H9 (cell line): ENCODE results near the gene ERRFI1. TPM values are rescaled to one million over a fixed set of nuclear protein-coding genes. Genes with fewer than 3 reads are reported as not detected.

Experiments used
- DNase-seq: peaks from one replicate; pipeline ENCODE4 v3.0.0-alpha.2; 2017
- H2AFZ ChIP-seq: one replicate; pipeline ENCODE4 v1.6.1; 2013; ENCODE audit warnings: mild to moderate bottlenecking, low read length, control low read depth, moderate library complexity
- H2AK5ac ChIP-seq: 2 replicates; pipeline ENCODE4 v1.6.1; 2013; ENCODE audit warnings: low read length, control low read depth, mixed read lengths; ENCODE audit not compliant: insufficient read length
- H2BK120ac ChIP-seq: one replicate; pipeline ENCODE4 v1.6.1; 2013; ENCODE audit warnings: low read depth, mild to moderate bottlenecking, low read length, control low read depth, inconsistent platforms; ENCODE audit not compliant: poor library complexity, severe bottlenecking
- H2BK12ac ChIP-seq: 2 replicates; pipeline ENCODE4 v1.6.1; 2013; ENCODE audit warnings: low read length, control low read depth, mixed read lengths, low read depth; ENCODE audit not compliant: insufficient read length
- H2BK15ac ChIP-seq: 2 replicates; pipeline ENCODE4 v1.6.1; 2013; ENCODE audit warnings: low read depth, low read length, control low read depth
- H2BK20ac ChIP-seq: one replicate; pipeline ENCODE4 v1.6.1; 2013; ENCODE audit warnings: low read depth, mild to moderate bottlenecking, low read length, control low read depth, inconsistent platforms; ENCODE audit not compliant: poor library complexity, severe bottlenecking
- H2BK5ac ChIP-seq: 2 replicates; pipeline ENCODE4 v1.6.1; 2013; ENCODE audit warnings: low read length, control low read depth, mixed read lengths; ENCODE audit not compliant: insufficient read length
- H3K14ac ChIP-seq: 2 replicates; pipeline ENCODE4 v1.6.1; 2013; ENCODE audit warnings: low read length, control low read depth; ENCODE audit not compliant: insufficient read depth
- H3K18ac ChIP-seq: 2 replicates; pipeline ENCODE4 v1.6.1; 2013; ENCODE audit warnings: low read depth, mild to moderate bottlenecking, mixed read lengths, low read length, control low read depth; ENCODE audit not compliant: insufficient read length
- H3K23ac ChIP-seq: 2 replicates; pipeline ENCODE4 v1.6.1; 2013; ENCODE audit warnings: low read length, control low read depth, mixed read lengths, low read depth; ENCODE audit not compliant: insufficient read length
- H3K23me2 ChIP-seq: 2 replicates; pipeline ENCODE4 v1.6.1; 2013; ENCODE audit warnings: low read depth, mild to moderate bottlenecking, mixed read lengths, low read length, control low read depth; ENCODE audit not compliant: insufficient read length, poor library complexity, severe bottlenecking
- H3K27ac ChIP-seq: 2 replicates; pipeline ENCODE4 v1.5.1; 2013; ENCODE audit warnings: low read length, control low read depth, mixed read lengths, low read depth; ENCODE audit not compliant: insufficient read length
- H3K27me3 ChIP-seq: 2 replicates; pipeline ENCODE4 v1.6.1; 2013; ENCODE audit warnings: low read length, control low read depth, inconsistent platforms; ENCODE audit not compliant: insufficient read depth
- H3K4ac ChIP-seq: 2 replicates; pipeline ENCODE4 v1.6.1; 2013; ENCODE audit warnings: low read depth, mild to moderate bottlenecking, control low read depth, inconsistent platforms, low read length, moderate library complexity
- H3K4me1 ChIP-seq: 2 replicates; pipeline ENCODE4 v1.6.1; 2013; ENCODE audit warnings: low read length, control low read depth, inconsistent platforms; ENCODE audit not compliant: insufficient read depth
- H3K4me2 ChIP-seq: 2 replicates; pipeline ENCODE4 v1.6.1; 2013; ENCODE audit warnings: low read length, control low read depth, mixed read lengths; ENCODE audit not compliant: insufficient read length, insufficient read depth
- H3K56ac ChIP-seq: 2 replicates; pipeline ENCODE4 v1.6.1; 2013; ENCODE audit warnings: low read depth, mild to moderate bottlenecking, mixed read lengths, low read length, control low read depth; ENCODE audit not compliant: insufficient read length
- H3K79me1 ChIP-seq: 2 replicates; pipeline ENCODE4 v1.6.1; 2013; ENCODE audit warnings: low read depth, mild to moderate bottlenecking, moderate library complexity, low read length, control low read depth, inconsistent platforms; ENCODE audit not compliant: insufficient read depth, poor library complexity, severe bottlenecking
- H3K79me2 ChIP-seq: 2 replicates; pipeline ENCODE4 v1.6.1; 2013; ENCODE audit warnings: low read length, control low read depth, inconsistent platforms; ENCODE audit not compliant: insufficient read depth
- H3K9ac ChIP-seq: 2 replicates; pipeline ENCODE4 v1.6.1; 2013; ENCODE audit warnings: low read length, control low read depth, mixed read lengths; ENCODE audit not compliant: insufficient read length; ENCODE audit errors: extremely low read depth
- H3K9me3 ChIP-seq: one replicate; pipeline ENCODE4 v1.6.1; 2013; ENCODE audit warnings: low read depth, low read length, inconsistent platforms; ENCODE audit not compliant: control insufficient read depth
- H3T11ph ChIP-seq: one replicate; pipeline ENCODE4 v1.6.1; 2013; ENCODE audit warnings: mild to moderate bottlenecking, low read length, control low read depth, inconsistent platforms
- H4K20me1 ChIP-seq: one replicate; pipeline ENCODE4 v1.6.1; 2013; ENCODE audit not compliant: control insufficient read depth, insufficient read length, insufficient read depth
- H4K5ac ChIP-seq: 2 replicates; pipeline ENCODE4 v1.6.1; 2013; ENCODE audit warnings: low read depth, mild to moderate bottlenecking, mixed read lengths, low read length, control low read depth; ENCODE audit not compliant: insufficient read length
- H4K8ac ChIP-seq: replicated peaks from 2 replicates; pipeline ENCODE4 v1.6.1; 2013; ENCODE audit warnings: low read length, control low read depth, mixed read lengths, low read depth; ENCODE audit not compliant: insufficient read length
- H4K91ac ChIP-seq: 2 replicates; pipeline ENCODE4 v1.6.1; 2013; ENCODE audit warnings: low read depth, mild to moderate bottlenecking, moderate library complexity, mixed read lengths, low read length, control low read depth; ENCODE audit not compliant: insufficient read length
- H3K27ac Mint-ChIP-seq, 3 experiments: 2 replicates in 2 of 3; 3 replicates in 1 of 3; pipeline ENCODE4 v1.8.0; 2020 to 2021; ENCODE audit warnings: mixed read lengths in 3 of 3, mild to moderate bottlenecking in 1 of 3, moderate library complexity in 1 of 3
- H3K27me3 Mint-ChIP-seq: 2 replicates; pipeline ENCODE4 v1.8.0; 2021; ENCODE audit warnings: low read depth, mild to moderate bottlenecking, moderate library complexity, mixed read lengths
- H3K36me3 Mint-ChIP-seq, 3 experiments: 2 replicates in 2 of 3; 3 replicates in 1 of 3; pipeline ENCODE4 v1.8.0; 2020 to 2021; ENCODE audit warnings: low read depth in 3 of 3, mixed read lengths in 3 of 3; ENCODE audit not compliant: insufficient read depth in 1 of 3
- H3K4me1 Mint-ChIP-seq, 2 experiments: 2 replicates each; pipeline ENCODE4 v1.8.0; 2020; ENCODE audit warnings: mixed read lengths in 2 of 2
- H3K4me3 Mint-ChIP-seq, 2 experiments: 2 replicates in 1 of 2; 3 replicates in 1 of 2; pipeline ENCODE4 v1.8.0; 2020 to 2021; ENCODE audit warnings: mild to moderate bottlenecking in 2 of 2, mixed read lengths in 2 of 2, moderate library complexity in 1 of 2
- H3K9me3 Mint-ChIP-seq, 2 experiments: 2 replicates in 1 of 2; 3 replicates in 1 of 2; pipeline ENCODE4 v1.8.0; 2020; ENCODE audit warnings: mild to moderate bottlenecking in 2 of 2, mixed read lengths in 2 of 2, moderate library complexity in 1 of 2
- CTCF ChIP-seq: fragments of 200-600 bp; sonication (generic); conservative IDR thresholded peaks from 3 replicates; pipeline ENCODE4 v1.8.0; 2021; ENCODE audit warnings: antibody characterized with exemption, mild to moderate bottlenecking
- WGBS: extraction: QIAGEN DNeasy Blood & Tissue Kit; methylation state at CpG from one replicate; pipeline ENCODE4 v1.1.7; 2013; ENCODE audit warnings: missing lambda C conversion rate, low lambda C conversion rate, mixed read lengths; ENCODE audit not compliant: insufficient read length; ENCODE audit errors: extremely low coverage; 5-methylcytosine and 5-hydroxymethylcytosine counted together
- total RNA-seq: library from RNA; stranded (reverse); gene quantifications from 2 replicates; pipeline ENCODE4 v1.2.1, GENCODE V29; 2021

The ERRFI1 gene
- total RNA-seq, 1 experiment from 2014 or later: 20.8 TPM

- H3K27me3 Mint-ChIP-seq: no peaks in the 10 kb centered on the region
- H3K27me3 ChIP-seq: no peaks in the 10 kb centered on the region
- H3K4me3 Mint-ChIP-seq: no peak overlapping the region
- H2AFZ ChIP-seq: no peak overlapping the region
- no peak overlapping the region for H3K56ac ChIP-seq
- H3K4ac ChIP-seq: no peak overlapping the region
- H4K20me1 ChIP-seq: no peaks in the 10 kb centered on the region
- no peaks in the 10 kb centered on the region for H3K79me1 ChIP-seq
- H4K5ac ChIP-seq: no peak overlapping the region
- no peaks in the 10 kb centered on the region for H3K79me2 ChIP-seq
- H3K23me2 ChIP-seq: no peaks in the 10 kb centered on the region
- no peak overlapping the region for H2BK20ac ChIP-seq
- no peaks in the 10 kb centered on the region; a peak in 1 of 7 replicates for H3K36me3 Mint-ChIP-seq
- H3K9me3 ChIP-seq: no peaks in the 10 kb centered on the region
- H3T11ph ChIP-seq: no peak overlapping the region
- no CpG with 5 or more reads among the region's 18 CpGs for WGBS
- H3K18ac ChIP-seq: peak overlapping the region; percentile 22
- no peak overlapping the region for H2BK5ac ChIP-seq
- H3K4me2 ChIP-seq: no peak overlapping the region
- H4K91ac ChIP-seq: no peak overlapping the region
- TF ChIP-seq CTCF: no peak
- H3K23ac ChIP-seq: no peak overlapping the region
- peak overlapping the region in 2 of 3 experiments; percentile 11 to 90; a peak in 5 of 7 replicates for H3K27ac Mint-ChIP-seq
- no peak overlapping the region for H2BK15ac ChIP-seq
- peaks cover 11% of the 10 kb centered on the region; the same call in 1 of the 2 replicates for H3K4me1 ChIP-seq
- H3K14ac ChIP-seq: 0 out of 2 replicates have a peak overlapping the region, but pooled peaks have one; percentile 9
- H2BK12ac ChIP-seq: no peak overlapping the region
- H3K27ac ChIP-seq: no peak overlapping the region
- H3K9me3 Mint-ChIP-seq: no peaks in the 10 kb centered on the region
- H2AK5ac ChIP-seq: no peak overlapping the region
- H2BK120ac ChIP-seq: no peak overlapping the region
- peaks cover 38 to 39% of the 10 kb centered on the region in 2 experiments for H3K4me1 Mint-ChIP-seq
- no peak overlapping the region for H3K9ac ChIP-seq
- DNase-seq: no peak
- no peak overlapping the region for H4K8ac ChIP-seq
These were observed 21.9 kb downstream of the ERRFI1 start for GRCh38 chr1:8004113-8004802.
